Neural cell (in vitro differentiated cells): ENCODE results near the gene ACAP3. TPM values are rescaled to one million over a fixed set of nuclear protein-coding genes. Genes with fewer than 3 reads are reported as not detected.

Source experiments
- H2AFZ ChIP-seq: fragments of 200-600, 300-800 bp; sonication (generic), shearing (Covaris generic); 2 replicates; pipeline ENCODE4 v1.6.0; 2014; ENCODE audit warnings: low read depth, mild to moderate bottlenecking, antibody characterized with exemption, low read length, moderate library complexity
- H3F3A ChIP-seq: fragments of 200-600 bp; shearing (Covaris generic); 2 replicates; pipeline ENCODE4 v1.6.1; 2016; ENCODE audit warnings: mild to moderate bottlenecking, moderate library complexity, mixed read lengths, antibody characterized with exemption, low read length; ENCODE audit not compliant: insufficient read depth, poor library complexity, severe bottlenecking
- H3K27ac ChIP-seq: fragments of 200-600, 300-800 bp; sonication (generic), shearing (Covaris generic); 2 replicates; pipeline ENCODE4 v1.5.1; 2014; ENCODE audit warnings: mild to moderate bottlenecking, low read length, moderate library complexity
- H3K27me3 ChIP-seq: fragments of 300-800, 200-600 bp; sonication (generic), shearing (Covaris generic); 2 replicates; pipeline ENCODE4 v1.6.0; 2014; ENCODE audit warnings: mild to moderate bottlenecking, low read depth, low read length, moderate library complexity; ENCODE audit not compliant: insufficient read depth
- H3K36me3 ChIP-seq: fragments of 300-800, 200-600 bp; sonication (generic), shearing (Covaris generic); 2 replicates; pipeline ENCODE4 v1.5.1; 2014; ENCODE audit warnings: mild to moderate bottlenecking, antibody characterized with exemption, low read length, moderate library complexity; ENCODE audit not compliant: insufficient read depth
- H3K4me2 ChIP-seq: fragments of 300-800, 200-600 bp; sonication (generic), shearing (Covaris generic); 2 replicates; pipeline ENCODE4 v1.6.0; 2014; ENCODE audit warnings: mild to moderate bottlenecking, low read length
- H3K4me3 ChIP-seq: fragments of 300-800, 200-600 bp; sonication (generic), shearing (Covaris generic); 2 replicates; pipeline ENCODE4 v1.5.1; 2014; ENCODE audit warnings: mild to moderate bottlenecking, low read length, moderate library complexity
- H3K79me2 ChIP-seq: fragments of 200-600 bp; shearing (Covaris generic); replicated peaks from 2 replicates; pipeline ENCODE4 v1.6.0; 2014; ENCODE audit warnings: mild to moderate bottlenecking, low read length, moderate library complexity; ENCODE audit not compliant: insufficient read depth
- H3K9ac ChIP-seq: fragments of 300-800, 200-600 bp; sonication (generic), shearing (Covaris generic); 2 replicates; pipeline ENCODE4 v1.6.1; 2016; ENCODE audit warnings: mild to moderate bottlenecking, low read length, mixed read lengths
- H3K9me2 ChIP-seq: fragments of 200-600 bp; shearing (Covaris generic); 2 replicates; pipeline ENCODE4 v1.6.1; 2016; ENCODE audit warnings: mild to moderate bottlenecking, low read length, mixed read lengths; ENCODE audit not compliant: insufficient read depth
- H3K9me3 ChIP-seq: fragments of 200-600, 300-800 bp; sonication (generic), shearing (Covaris generic); 2 replicates; pipeline ENCODE4 v1.6.1; 2016; ENCODE audit warnings: mild to moderate bottlenecking, mixed run types, low read length, moderate library complexity, mixed read lengths
- H4K20me1 ChIP-seq: fragments of 200-600 bp; shearing (Covaris generic); 2 replicates; pipeline ENCODE4 v1.6.1; 2016; ENCODE audit warnings: mild to moderate bottlenecking, mixed run types; ENCODE audit not compliant: insufficient read depth
- CTCF ChIP-seq: fragments of 450-650 bp; IDR thresholded peaks from 2 replicates; pipeline ENCODE4 v1.5.1; 2014; ENCODE audit warnings: antibody characterized with exemption, mild to moderate bottlenecking, moderate library complexity; ENCODE audit not compliant: poor library complexity, severe bottlenecking
- EP300 ChIP-seq: fragments of 450-650 bp; conservative IDR thresholded peaks from 2 replicates; pipeline ENCODE4 v1.6.1; 2014; ENCODE audit warnings: antibody characterized with exemption, mild to moderate bottlenecking, moderate library complexity; ENCODE audit not compliant: poor library complexity, severe bottlenecking
- EZH2 ChIP-seq: fragments of 200-600, 300-800 bp; shearing (Covaris generic), sonication (generic); IDR thresholded peaks from 2 replicates; pipeline ENCODE4 v1.6.1; 2014; ENCODE audit warnings: antibody characterized with exemption, low read length, borderline replicate concordance, mild to moderate bottlenecking; ENCODE audit not compliant: insufficient read depth, poor library complexity, severe bottlenecking
- MXI1 ChIP-seq: fragments of 450-650 bp; conservative IDR thresholded peaks from 2 replicates; pipeline ENCODE4 v1.6.1; 2014; ENCODE audit warnings: antibody characterized with exemption, mild to moderate bottlenecking; ENCODE audit not compliant: poor library complexity, severe bottlenecking
- POLR2AphosphoS5 ChIP-seq: IDR thresholded peaks from 2 replicates; pipeline ENCODE4 v1.6.1; 2012
- RAD21 ChIP-seq: fragments of 450-650 bp; conservative IDR thresholded peaks from 2 replicates; pipeline ENCODE4 v1.6.1; 2014; ENCODE audit warnings: antibody characterized with exemption, mild to moderate bottlenecking, moderate library complexity
- REST ChIP-seq: IDR thresholded peaks from 2 replicates; pipeline ENCODE4 v1.6.1; 2012; ENCODE audit warnings: borderline replicate concordance
- SMC3 ChIP-seq: fragments of 450-650 bp; conservative IDR thresholded peaks from 2 replicates; pipeline ENCODE4 v1.6.1; 2014; ENCODE audit warnings: antibody characterized with exemption, mild to moderate bottlenecking, moderate library complexity; ENCODE audit not compliant: poor library complexity
- TAF1 ChIP-seq: IDR thresholded peaks from 2 replicates; pipeline ENCODE4 v1.6.1; 2012; ENCODE audit warnings: low read depth
- polyA plus RNA-seq: library from polyadenylated mRNA; depleted of rRNA; stranded (reverse); fragments of >200 nt; gene quantifications from 2 replicates; pipeline ENCODE4 v1.2.3, GENCODE V29; 2014

The ACAP3 gene
- polyA plus RNA-seq, 1 donor from 2014 or later, result 186 TPM

- TF ChIP-seq SMC3 (no peak), REST (no peak), CTCF (no peak), MXI1 (no peak), POLR2AphosphoS5 (no peak), EP300 (no peak), EZH2 (no peak), RAD21 (no peak)
- Histone ChIP-seq H3K4me3 (no peak overlapping the region), H3K79me2 (peaks cover 11% of the 10 kb centered on the region), H2AFZ (no peak overlapping the region), H3K9me3 (no peaks in the 10 kb centered on the region), H3K4me2 (no peak overlapping the region), H3K9me2 (no peaks in the 10 kb centered on the region), H3K36me3 (no peaks in the 10 kb centered on the region), H3K27me3 (no peaks in the 10 kb centered on the region), H3K27ac (no peak overlapping the region), H4K20me1 (no peaks in the 10 kb centered on the region), H3K9ac (no peak overlapping the region), H3F3A (no peaks in the 10 kb centered on the region)
Observed at GRCh38 chr1:1311107-1312104, 3.7 kb upstream of the ACAP3 start.

- H3K27me3 ChIP-seq, result no peaks in the 10 kb centered on the region
- H4K20me1 ChIP-seq, result no peaks in the 10 kb centered on the region
- no peak overlapping the region for H3K4me3 ChIP-seq
- H3K9ac ChIP-seq, result no peak overlapping the region
- H3K36me3 ChIP-seq, result no peaks in the 10 kb centered on the region
- peaks cover 19% of the 10 kb centered on the region for H3K79me2 ChIP-seq
- no peaks in the 10 kb centered on the region for H3K9me3 ChIP-seq
- H3K9me2 ChIP-seq, result no peaks in the 10 kb centered on the region
- H3K4me2 ChIP-seq, result no peak overlapping the region
- H3F3A ChIP-seq, result no peaks in the 10 kb centered on the region
- H2AFZ ChIP-seq, result no peak overlapping the region
- TF ChIP-seq SMC3 (no peak), MXI1 (no peak), TAF1 (no peak)
- no peak overlapping the region for H3K27ac ChIP-seq
Observed at GRCh38 chr1:1310476-1311053, 2.8 kb upstream of the ACAP3 start.
